ENCODE measurements around the gene HTR4.

The HTR4 gene

GRCh38 chr5:148492351-148492750 is 162.0 kb downstream of the HTR4 start:
- Histone ChIP-seq H3K4me3 (replicated peaks; ENCODE audit: low read depth, low read length) (no peak overlapping the region), H3K27me3 (replicated peaks; ENCODE audit: control insufficient read depth, insufficient read depth, low read length) (no peaks in the 10 kb centered on the region; the same call in 1 of the 2 replicates), H3K36me3 (ENCODE audit: control insufficient read depth, insufficient read depth, low read length) (no peaks in the 10 kb centered on the region)
- TF ChIP-seq, protein P1, sequence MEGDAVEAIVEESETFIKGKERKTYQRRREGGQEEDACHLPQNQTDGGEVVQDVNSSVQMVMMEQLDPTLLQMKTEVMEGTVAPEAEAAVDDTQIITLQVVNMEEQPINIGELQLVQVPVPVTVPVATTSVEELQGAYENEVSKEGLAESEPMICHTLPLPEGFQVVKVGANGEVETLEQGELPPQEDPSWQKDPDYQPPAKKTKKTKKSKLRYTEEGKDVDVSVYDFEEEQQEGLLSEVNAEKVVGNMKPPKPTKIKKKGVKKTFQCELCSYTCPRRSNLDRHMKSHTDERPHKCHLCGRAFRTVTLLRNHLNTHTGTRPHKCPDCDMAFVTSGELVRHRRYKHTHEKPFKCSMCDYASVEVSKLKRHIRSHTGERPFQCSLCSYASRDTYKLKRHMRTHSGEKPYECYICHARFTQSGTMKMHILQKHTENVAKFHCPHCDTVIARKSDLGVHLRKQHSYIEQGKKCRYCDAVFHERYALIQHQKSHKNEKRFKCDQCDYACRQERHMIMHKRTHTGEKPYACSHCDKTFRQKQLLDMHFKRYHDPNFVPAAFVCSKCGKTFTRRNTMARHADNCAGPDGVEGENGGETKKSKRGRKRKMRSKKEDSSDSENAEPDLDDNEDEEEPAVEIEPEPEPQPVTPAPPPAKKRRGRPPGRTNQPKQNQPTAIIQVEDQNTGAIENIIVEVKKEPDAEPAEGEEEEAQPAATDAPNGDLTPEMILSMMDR (IDR thresholded peaks at IDR 0.05; ENCODE audit: insufficient read depth, low read length, poor library complexity, severe bottlenecking): no peak
- no peak for DNase-seq (ENCODE audit: extremely low read depth, insufficient read length)

DNA sequence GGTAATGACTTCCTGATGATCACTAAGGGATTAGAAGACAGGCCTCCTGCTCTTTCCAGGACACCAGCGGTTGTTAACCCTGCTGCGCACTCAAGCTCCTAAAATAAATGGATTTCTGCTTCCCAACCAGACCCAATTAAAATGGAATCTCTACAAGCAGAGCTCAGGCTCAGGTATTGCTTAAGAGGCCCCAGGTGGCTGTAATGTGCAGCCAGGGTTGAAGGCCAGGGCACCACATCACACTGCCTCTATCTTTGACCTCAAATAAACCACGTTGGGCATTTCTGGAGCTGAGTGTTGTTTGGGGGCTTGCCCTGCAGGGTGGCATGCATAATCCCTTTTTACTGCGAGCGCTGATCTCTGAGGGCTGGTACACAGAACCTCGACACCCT is 162.5 kb downstream of the HTR4 start:
- TF ChIP-seq, protein P1 (IDR thresholded peaks at IDR 0.05; ENCODE audit: insufficient read depth, low read length, poor library complexity, severe bottlenecking): no peak
- Histone ChIP-seq H3K36me3 (ENCODE audit: control insufficient read depth, insufficient read depth, low read length) (no peaks in the 10 kb centered on the region), H3K27me3 (replicated peaks; ENCODE audit: control insufficient read depth, insufficient read depth, low read length) (no peaks in the 10 kb centered on the region; the same call in 1 of the 2 replicates), H3K4me3 (replicated peaks; ENCODE audit: low read depth, low read length) (no peak overlapping the region)
- no peak for DNase-seq (ENCODE audit: extremely low read depth, insufficient read length)

DNA sequence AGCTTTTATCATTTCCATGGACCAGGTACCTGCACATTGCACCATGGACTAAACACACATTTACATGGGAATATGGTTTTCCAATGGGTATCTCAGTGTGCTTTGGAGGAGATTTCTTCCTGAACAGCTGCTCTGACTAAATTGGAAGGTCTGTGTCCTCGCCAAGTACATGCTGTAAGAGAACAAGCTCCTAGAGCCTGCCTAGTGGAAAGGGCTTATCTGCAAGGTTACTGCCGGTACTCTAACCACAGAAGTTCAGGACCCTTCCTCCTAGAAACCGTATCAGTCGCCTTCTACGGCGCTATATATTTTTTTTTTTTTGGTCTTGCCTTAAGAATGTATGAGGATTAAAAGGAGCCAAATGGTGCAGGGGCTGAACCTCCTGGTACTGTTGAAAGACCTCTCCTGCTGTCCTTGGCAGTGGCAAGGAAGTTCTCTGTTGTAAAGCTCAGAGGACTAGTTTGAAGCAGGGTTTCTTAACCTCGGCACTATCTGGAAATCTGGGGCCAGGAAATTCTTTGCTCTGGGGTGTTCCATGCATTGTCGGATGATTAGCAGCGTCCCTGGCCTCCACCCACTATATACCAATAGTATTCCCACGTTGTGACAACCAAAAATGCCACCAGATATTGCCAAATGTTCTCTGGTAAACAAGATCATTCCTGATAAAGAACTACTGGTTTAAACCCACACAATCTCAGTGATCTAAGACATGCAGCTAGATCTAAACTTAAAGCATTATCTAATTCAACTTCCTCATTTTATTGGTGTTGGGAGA is 163.1 kb downstream of the HTR4 start:
- no peaks in the 10 kb centered on the region for H3K36me3 ChIP-seq (ENCODE audit: control insufficient read depth, insufficient read depth, low read length)
- no peaks in the 10 kb centered on the region; the same call in 1 of the 2 replicates for H3K27me3 ChIP-seq (replicated peaks; ENCODE audit: control insufficient read depth, insufficient read depth, low read length)
- DNase-seq (ENCODE audit: extremely low read depth, insufficient read length): no peak
- H3K4me3 ChIP-seq (replicated peaks; ENCODE audit: low read depth, low read length): no peak overlapping the region
- TF ChIP-seq, protein P1 (IDR thresholded peaks at IDR 0.05; ENCODE audit: insufficient read depth, low read length, poor library complexity, severe bottlenecking): no peak

DNA sequence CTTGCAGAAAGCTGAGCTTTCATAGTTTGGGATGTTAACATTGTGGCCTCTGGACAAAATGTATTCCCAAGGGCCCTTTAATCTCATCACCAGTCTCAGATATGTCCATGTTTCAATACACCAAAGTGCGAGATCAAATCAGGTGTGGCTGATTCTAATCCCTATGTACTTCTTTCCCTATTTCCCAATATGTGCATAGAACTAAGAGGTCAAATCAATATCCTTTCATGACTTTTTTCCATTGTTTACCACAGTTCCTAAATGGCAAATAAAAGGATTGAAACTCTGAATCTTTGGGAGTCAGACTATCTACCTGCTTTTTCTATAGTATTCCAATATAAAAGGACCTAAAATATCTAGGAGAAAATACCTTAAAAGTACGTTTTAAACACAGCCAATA is 165.6 kb downstream of the HTR4 start:
- DNase-seq (ENCODE audit: extremely low read depth, insufficient read length): no peak
- Histone ChIP-seq H3K4me3 (replicated peaks; ENCODE audit: low read depth, low read length) (no peak overlapping the region), H3K27me3 (replicated peaks; ENCODE audit: control insufficient read depth, insufficient read depth, low read length) (no peaks in the 10 kb centered on the region), H3K36me3 (ENCODE audit: control insufficient read depth, insufficient read depth, low read length) (no peaks in the 10 kb centered on the region)
- TF ChIP-seq, protein P1 (IDR thresholded peaks at IDR 0.05; ENCODE audit: insufficient read depth, low read length, poor library complexity, severe bottlenecking): no peak

- H3K27me3 ChIP-seq (replicated peaks; ENCODE audit: control insufficient read depth, insufficient read depth, low read length): no peaks in the 10 kb centered on the region
- DNase-seq (ENCODE audit: extremely low read depth, insufficient read length): no peak
- TF ChIP-seq, protein P1 (IDR thresholded peaks at IDR 0.05; ENCODE audit: insufficient read depth, low read length, poor library complexity, severe bottlenecking): no peak
- H3K36me3 ChIP-seq (ENCODE audit: control insufficient read depth, insufficient read depth, low read length): no peaks in the 10 kb centered on the region
- H3K4me3 ChIP-seq (replicated peaks; ENCODE audit: low read depth, low read length): no peak overlapping the region
Observed at GRCh38 chr5:148486456-148486855, 167.9 kb downstream of the HTR4 start.

All from GM06990 (cell line).